OCI-LY7 (cell line): Measurements from ENCODE around the gene CTPS2.

Source experiments
- EZH2phosphoT487 ChIP-seq: fragments of 200-600 bp; sonication (generic); IDR thresholded peaks from 2 replicates; pipeline ENCODE4 v1.6.1; 2018; ENCODE audit warnings: low read depth, borderline replicate concordance, mild to moderate bottlenecking, mixed run types, antibody characterized with exemption, low read length, moderate library complexity, mixed read lengths
- TF ChIP-seq, protein P1 (sequence below): fragments of 200-600 bp; sonication (generic); conservative IDR thresholded peaks from 2 replicates; pipeline ENCODE4 v1.5.1; 2014; ENCODE audit warnings: mild to moderate bottlenecking, antibody characterized with exemption, low read length, moderate library complexity, mixed read lengths

DNA sequence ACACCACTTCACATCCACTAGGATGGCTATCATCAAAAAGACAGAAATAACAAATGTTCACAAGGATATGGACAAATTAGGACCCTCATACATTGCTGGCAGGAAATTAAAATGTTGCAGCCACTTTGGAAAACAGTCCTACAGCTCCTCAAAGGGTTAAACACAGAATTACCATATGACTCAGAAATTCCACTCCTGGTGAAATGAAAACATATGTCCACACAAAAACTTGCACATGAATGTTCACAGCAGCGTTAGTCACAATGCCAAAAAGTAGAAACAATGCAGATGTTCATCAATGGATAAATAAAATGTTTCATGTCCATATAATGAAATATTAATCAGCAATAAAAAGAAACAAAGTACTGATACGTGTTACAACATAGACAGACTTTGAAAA lies 47.4 kb downstream of the CTPS2 start:
- TF ChIP-seq, protein P1, sequence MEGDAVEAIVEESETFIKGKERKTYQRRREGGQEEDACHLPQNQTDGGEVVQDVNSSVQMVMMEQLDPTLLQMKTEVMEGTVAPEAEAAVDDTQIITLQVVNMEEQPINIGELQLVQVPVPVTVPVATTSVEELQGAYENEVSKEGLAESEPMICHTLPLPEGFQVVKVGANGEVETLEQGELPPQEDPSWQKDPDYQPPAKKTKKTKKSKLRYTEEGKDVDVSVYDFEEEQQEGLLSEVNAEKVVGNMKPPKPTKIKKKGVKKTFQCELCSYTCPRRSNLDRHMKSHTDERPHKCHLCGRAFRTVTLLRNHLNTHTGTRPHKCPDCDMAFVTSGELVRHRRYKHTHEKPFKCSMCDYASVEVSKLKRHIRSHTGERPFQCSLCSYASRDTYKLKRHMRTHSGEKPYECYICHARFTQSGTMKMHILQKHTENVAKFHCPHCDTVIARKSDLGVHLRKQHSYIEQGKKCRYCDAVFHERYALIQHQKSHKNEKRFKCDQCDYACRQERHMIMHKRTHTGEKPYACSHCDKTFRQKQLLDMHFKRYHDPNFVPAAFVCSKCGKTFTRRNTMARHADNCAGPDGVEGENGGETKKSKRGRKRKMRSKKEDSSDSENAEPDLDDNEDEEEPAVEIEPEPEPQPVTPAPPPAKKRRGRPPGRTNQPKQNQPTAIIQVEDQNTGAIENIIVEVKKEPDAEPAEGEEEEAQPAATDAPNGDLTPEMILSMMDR, result no peak
- TF ChIP-seq EZH2phosphoT487, result no peak
